Tibial artery (tissue), 4 donors: Measurements from ENCODE around the gene TTBK2.
"Not testable (repeated sequence)": the region's sequence is repeated elsewhere in the genome, so short reads cannot be mapped to it uniquely, and the experiment has no call there.

Source experiments
- DNase-seq, 2 donors: peaks; one replicate each; pipeline ENCODE4 v3.0.0-alpha.2; 2019
- H3K27ac ChIP-seq, 2 donors: fragments of 200-600 bp; sonication (generic) in 1 of 2; 1 replicate in 1 of 2; 2 replicates in 1 of 2; pipeline ENCODE4 v1.5.1; 2018 to 2019; ENCODE audit warnings: mild to moderate bottlenecking in 1 of 2
- H3K27me3 ChIP-seq, 2 donors: fragments of 200-600 bp; sonication (generic) in 1 of 2; one replicate each; pipeline versions ENCODE4 v1.5.1 to v1.6.0; 2016 to 2019
- H3K36me3 ChIP-seq, 3 donors: fragments of 200-600 bp; sonication (generic) in 2 of 3; one replicate each; pipeline ENCODE4 v1.5.1; 2016 to 2019; ENCODE audit warnings: mild to moderate bottlenecking in 2 of 3
- H3K4me1 ChIP-seq, 4 donors: fragments of 200-600 bp; sonication (generic) in 2 of 4; 1 replicate in 3 of 4; 2 replicates in 1 of 4; pipeline ENCODE4 v1.5.1; 2016 to 2019
- H3K4me3 ChIP-seq, 2 donors: fragments of 200-600 bp; sonication (generic) in 1 of 2; 1 replicate in 1 of 2; 2 replicates in 1 of 2; pipeline ENCODE4 v1.5.1; 2018 to 2019; ENCODE audit warnings: mild to moderate bottlenecking in 2 of 2
- H3K9me3 ChIP-seq, 3 donors: fragments of 200-600 bp; sonication (generic) in 1 of 3; one replicate each; pipeline ENCODE4 v1.5.1; 2016 to 2019
- intact Hi-C: fragments of 100-400 bp; cut with DNase I; formaldehyde crosslinking; loops from one replicate; pipeline ENCODE4 v1.15.0; 2023; ENCODE audit warnings: low total_unique reads
- TF ChIP-seq, protein P1 (sequence below), 2 experiments: fragments of 200-600 bp in 1 of 2; fragments of 450-650 bp in 1 of 2; IDR thresholded peaks; one replicate each; pipeline ENCODE4 v1.5.1; 2017 to 2019; ENCODE audit warnings: antibody characterized with exemption in 2 of 2, mild to moderate bottlenecking in 1 of 2, moderate library complexity in 1 of 2

Gene TTBK2

DNA sequence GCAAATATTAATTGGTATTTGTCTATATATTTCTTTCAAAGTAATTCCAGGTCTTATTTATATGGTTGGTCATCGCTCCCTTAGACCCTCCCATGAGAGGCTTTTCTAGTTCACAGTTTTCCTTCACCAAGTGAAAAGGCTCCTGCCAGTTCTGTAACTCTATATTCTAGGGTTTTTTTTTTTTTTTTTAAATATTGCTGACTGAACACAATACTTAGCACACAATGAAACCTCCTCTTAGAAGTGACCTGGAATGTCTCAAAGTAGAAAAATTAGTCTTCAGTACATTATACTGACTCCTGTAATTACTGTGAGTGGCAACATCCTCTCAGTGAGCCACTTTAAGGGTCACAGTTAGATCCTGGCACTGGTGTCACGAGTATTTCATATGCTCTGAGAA is 135.0 kb downstream of the TTBK2 start:
- TF ChIP-seq, protein P1, sequence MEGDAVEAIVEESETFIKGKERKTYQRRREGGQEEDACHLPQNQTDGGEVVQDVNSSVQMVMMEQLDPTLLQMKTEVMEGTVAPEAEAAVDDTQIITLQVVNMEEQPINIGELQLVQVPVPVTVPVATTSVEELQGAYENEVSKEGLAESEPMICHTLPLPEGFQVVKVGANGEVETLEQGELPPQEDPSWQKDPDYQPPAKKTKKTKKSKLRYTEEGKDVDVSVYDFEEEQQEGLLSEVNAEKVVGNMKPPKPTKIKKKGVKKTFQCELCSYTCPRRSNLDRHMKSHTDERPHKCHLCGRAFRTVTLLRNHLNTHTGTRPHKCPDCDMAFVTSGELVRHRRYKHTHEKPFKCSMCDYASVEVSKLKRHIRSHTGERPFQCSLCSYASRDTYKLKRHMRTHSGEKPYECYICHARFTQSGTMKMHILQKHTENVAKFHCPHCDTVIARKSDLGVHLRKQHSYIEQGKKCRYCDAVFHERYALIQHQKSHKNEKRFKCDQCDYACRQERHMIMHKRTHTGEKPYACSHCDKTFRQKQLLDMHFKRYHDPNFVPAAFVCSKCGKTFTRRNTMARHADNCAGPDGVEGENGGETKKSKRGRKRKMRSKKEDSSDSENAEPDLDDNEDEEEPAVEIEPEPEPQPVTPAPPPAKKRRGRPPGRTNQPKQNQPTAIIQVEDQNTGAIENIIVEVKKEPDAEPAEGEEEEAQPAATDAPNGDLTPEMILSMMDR (IDR thresholded peaks at IDR 0.05): no peak
- H3K27ac ChIP-seq: no peak overlapping the region
- no peaks in the 10 kb centered on the region for H3K4me1 ChIP-seq
- no peaks in the 10 kb centered on the region for H3K27me3 ChIP-seq
- no peak for DNase-seq
- H3K4me3 ChIP-seq: no peak overlapping the region
- intact Hi-C loops: no loop called here
- H3K36me3 ChIP-seq: peaks cover 22 to 25% (median 23%) of the 10 kb centered on the region in 3 donors
- H3K9me3 ChIP-seq: no peaks in the 10 kb centered on the region

DNA sequence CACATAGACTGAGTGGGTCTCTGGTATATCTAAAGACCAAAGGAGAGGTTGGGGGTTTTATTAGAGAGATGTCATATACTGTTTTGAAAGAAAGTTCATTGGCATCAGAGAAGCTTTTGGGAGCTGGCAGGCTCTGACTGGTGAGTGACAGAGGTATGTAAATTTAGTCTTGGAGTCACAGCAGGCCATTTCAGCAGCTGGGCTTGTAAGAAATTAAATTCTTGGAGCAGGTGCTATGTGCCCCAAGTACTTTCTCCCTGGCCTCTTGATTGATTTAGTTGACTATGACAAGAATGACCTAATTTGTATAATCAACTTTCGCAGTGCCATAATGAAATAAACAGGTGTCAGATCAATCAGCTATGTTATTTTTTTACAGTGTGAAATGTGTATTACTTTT is 135.9 kb downstream of the TTBK2 start:
- no peaks in the 10 kb centered on the region for H3K27me3 ChIP-seq
- DNase-seq: no peak
- no peaks in the 10 kb centered on the region for H3K4me1 ChIP-seq
- intact Hi-C loops: no loop called here
- peaks cover 19 to 23% (median 22%) of the 10 kb centered on the region in 3 donors for H3K36me3 ChIP-seq
- TF ChIP-seq, protein P1 (IDR thresholded peaks at IDR 0.05): no peak
- no peaks in the 10 kb centered on the region for H3K9me3 ChIP-seq
- H3K4me3 ChIP-seq: no peak overlapping the region
- H3K27ac ChIP-seq: no peak overlapping the region

DNA sequence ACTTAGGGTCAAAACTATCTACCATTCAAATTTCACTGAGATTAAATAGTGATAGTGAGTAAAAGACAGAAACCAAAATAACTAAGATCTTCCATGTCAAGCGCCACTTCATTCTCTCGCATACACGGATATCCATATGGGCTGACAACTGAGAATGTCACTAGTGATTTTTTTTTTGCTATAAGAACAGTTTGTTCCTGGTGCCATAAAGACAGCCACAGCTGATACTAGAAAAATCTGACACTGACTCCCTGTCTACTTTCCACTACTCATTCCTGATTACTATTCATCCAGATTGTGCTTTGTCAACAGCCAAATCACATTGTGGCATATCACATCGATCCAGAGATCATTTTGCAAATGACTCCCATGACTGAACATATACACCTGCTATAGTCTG is 137.9 kb downstream of the TTBK2 start:
- H3K27ac ChIP-seq: no peak overlapping the region
- H3K27me3 ChIP-seq: no peaks in the 10 kb centered on the region
- TF ChIP-seq, protein P1 (IDR thresholded peaks at IDR 0.05): no peak
- peaks cover 15 to 22% (median 16%) of the 10 kb centered on the region in 3 donors for H3K36me3 ChIP-seq
- intact Hi-C loops: no loop called here
- no peak overlapping the region for H3K4me3 ChIP-seq
- H3K9me3 ChIP-seq: no peaks in the 10 kb centered on the region
- no peak for DNase-seq
- peaks cover 0 to 3% (median 0%) of the 10 kb centered on the region in 4 donors for H3K4me1 ChIP-seq

DNA sequence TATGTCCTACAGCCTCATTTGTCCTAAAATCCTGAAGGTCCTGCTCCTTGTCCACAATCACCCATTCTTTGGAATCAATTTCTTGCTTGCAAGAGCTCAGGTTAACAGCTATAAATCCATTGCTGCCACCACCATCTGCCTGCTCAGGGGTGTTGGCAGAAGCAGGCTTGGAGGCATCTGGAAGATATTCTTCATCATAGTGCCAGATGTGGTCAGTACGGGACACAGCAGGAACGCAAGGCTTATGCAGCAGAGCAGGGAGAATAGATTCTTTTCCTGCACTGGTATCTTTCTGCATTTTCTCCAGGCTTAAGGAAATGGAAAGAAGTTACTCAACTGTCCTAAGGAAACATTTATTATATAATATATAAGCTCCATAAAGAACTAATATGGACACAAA is 145.2 kb downstream of the TTBK2 start:
- H3K27ac ChIP-seq: no peak overlapping the region
- H3K36me3 ChIP-seq: peaks cover 8 to 23% (median 20%) of the 10 kb centered on the region in 3 donors
- no peak for DNase-seq
- no peak overlapping the region for H3K4me3 ChIP-seq
- no peaks in the 10 kb centered on the region for H3K9me3 ChIP-seq
- TF ChIP-seq, protein P1 (IDR thresholded peaks at IDR 0.05): no peak
- peaks cover 0 to 40% (median 16%) of the 10 kb centered on the region in 4 donors for H3K4me1 ChIP-seq
- intact Hi-C loops: no loop called here
- no peaks in the 10 kb centered on the region for H3K27me3 ChIP-seq

DNA sequence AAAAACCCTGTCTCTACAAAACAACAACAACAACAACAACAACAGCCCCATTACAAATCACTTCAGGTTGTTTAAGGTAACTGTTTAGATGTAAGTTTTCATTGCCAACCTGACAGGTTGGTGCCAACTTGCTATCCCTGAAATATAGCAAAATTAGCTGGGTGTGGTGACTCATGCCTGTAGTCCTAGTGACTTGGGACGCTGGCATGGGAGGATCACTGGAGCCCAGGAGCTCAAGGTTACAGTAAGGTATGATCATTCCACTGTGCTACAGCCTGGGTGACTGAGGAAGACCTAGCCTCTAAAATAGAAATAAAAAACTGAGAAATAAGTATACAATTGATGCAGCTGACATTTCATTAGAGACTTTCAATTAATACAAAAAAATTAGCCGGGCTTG is 147.7 kb downstream of the TTBK2 start:
- H3K9me3 ChIP-seq: no peaks in the 10 kb centered on the region
- TF ChIP-seq, protein P1 (IDR thresholded peaks at IDR 0.05): no peak
- no peaks in the 10 kb centered on the region for H3K27me3 ChIP-seq
- H3K4me3 ChIP-seq: no peak overlapping the region
- peaks cover 8 to 23% (median 20%) of the 10 kb centered on the region in 3 donors for H3K36me3 ChIP-seq
- intact Hi-C loops: no loop called here
- peak overlapping the region; percentile 13 to 29 for H3K27ac ChIP-seq
- no peak for DNase-seq
- peaks cover 0 to 38% (median 16%) of the 10 kb centered on the region in 4 donors for H3K4me1 ChIP-seq

DNA sequence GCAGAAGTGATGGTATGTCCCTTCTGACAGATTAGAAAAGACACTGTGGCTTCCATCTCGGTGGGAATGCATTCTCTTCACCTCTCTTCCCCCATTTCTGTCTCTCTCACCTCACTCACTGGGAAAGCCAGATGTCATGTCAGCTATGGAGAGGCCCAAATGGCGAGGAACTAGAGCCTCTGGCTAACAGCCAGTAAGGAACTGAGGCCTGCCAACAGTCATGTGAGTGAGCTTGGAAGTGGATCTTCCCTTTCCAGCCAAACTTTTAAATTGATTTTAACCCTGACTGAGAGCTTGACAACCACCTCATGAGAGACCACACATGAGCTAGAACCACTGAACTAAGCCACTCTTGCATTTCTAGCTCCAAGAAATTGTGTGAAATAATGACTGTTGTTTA is 148.4 kb downstream of the TTBK2 start:
- Histone ChIP-seq H3K4me1 (peaks cover 0 to 38% (median 16%) of the 10 kb centered on the region in 4 donors), H3K27ac (peak overlapping the region; percentile 21 to 29), H3K4me3 (no peak overlapping the region), H3K9me3 (no peaks in the 10 kb centered on the region), H3K36me3 (peaks cover 8 to 23% (median 20%) of the 10 kb centered on the region in 3 donors), H3K27me3 (no peaks in the 10 kb centered on the region)
- intact Hi-C loops: no loop called here
- peak; percentile 68 to 76 for DNase-seq
- TF ChIP-seq, protein P1 (IDR thresholded peaks at IDR 0.05): no peak

DNA sequence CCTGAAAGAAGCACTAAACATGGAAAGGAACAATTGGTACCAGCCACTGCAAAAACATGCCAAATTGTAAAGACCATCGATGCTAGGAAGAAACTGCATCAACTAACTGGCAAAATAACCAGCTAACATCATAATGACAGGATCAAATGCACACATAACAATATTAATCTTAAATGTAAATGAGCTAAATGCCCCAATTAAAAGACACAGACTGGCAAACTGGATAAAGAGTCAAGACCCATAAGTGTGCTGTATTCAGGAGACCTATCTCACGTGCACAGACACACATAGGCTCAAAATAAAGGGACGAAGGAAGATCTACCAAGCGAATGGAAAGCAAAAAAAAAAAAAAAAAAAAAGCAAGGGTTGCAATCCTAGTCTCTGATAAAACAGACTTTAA is 154.5 kb downstream of the TTBK2 start:
- H3K27ac ChIP-seq, intact Hi-C loops, H3K9me3 ChIP-seq, H3K27me3 ChIP-seq, H3K4me3 ChIP-seq, DNase-seq, H3K4me1 ChIP-seq, H3K36me3 ChIP-seq: not testable (repeated sequence)

DNA sequence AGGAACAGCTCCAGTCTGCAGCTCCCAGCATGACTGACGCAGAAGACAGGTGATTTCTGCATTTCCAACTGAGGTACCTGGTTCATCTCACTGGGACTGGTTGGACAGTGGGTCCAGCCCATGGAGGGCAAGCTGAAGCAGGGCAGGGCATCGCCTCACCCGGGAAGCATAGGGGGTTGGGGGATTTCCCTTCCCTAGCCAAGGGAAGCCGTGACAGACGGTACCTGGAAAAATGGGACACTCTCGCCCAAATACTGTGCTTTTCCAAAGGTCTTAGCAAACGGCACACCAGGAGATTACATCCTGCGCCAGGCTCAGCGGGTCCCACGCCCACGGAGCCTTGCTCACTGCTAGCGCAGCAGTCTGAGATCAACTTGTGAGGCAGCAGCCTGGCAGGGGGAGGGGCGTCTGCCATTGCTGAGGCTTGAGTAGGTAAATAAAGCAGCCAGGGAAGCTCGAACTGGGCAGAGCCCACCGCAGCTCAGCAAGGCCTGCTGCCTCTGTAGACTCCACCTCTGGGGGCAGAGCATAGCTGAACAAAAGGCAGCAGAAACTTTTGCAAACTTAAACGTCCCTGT is 156.3 kb downstream of the TTBK2 start:
- H3K27ac ChIP-seq, H3K36me3 ChIP-seq, DNase-seq, intact Hi-C loops, H3K27me3 ChIP-seq, H3K4me3 ChIP-seq, H3K4me1 ChIP-seq: not testable (repeated sequence)
- H3K9me3 ChIP-seq: peaks cover 0 to 13% (median 5%) of the 10 kb centered on the region in 3 donors
